ENCODE data around the gene ARL15.

The ARL15 gene

DNA sequence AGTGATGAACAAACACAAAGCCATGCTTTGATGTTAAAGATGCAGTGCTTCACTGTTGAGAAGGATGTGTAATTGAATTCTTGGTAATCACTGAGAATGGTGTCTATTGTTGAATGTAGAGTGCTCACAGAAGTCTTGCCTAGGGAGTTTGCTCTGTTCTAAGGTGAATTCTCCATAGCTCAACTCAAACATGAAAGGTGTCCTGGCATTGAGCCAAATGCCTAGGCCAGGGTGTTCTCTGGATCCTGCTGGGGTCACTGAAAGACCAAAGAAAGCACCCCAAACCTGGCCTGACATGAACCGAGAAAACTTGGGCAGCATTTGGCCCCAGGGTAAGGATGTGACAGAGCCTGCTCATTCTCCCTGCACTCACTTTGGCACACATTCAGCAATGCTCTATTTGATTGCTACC lies 217.3 kb downstream of the ARL15 start:
- Histone ChIP-seq H3K4me1 (ENCODE audit: insufficient read depth, low read length) (peaks cover 22% of the 10 kb centered on the region), H3K36me3 (ENCODE audit: insufficient read depth, low read length) (no peaks in the 10 kb centered on the region), H3K9ac (ENCODE audit: low read depth, low read length) (no peak overlapping the region), H3K9me3 (ENCODE audit: control insufficient read depth, insufficient read depth, low read length) (no peaks in the 10 kb centered on the region)

DNA sequence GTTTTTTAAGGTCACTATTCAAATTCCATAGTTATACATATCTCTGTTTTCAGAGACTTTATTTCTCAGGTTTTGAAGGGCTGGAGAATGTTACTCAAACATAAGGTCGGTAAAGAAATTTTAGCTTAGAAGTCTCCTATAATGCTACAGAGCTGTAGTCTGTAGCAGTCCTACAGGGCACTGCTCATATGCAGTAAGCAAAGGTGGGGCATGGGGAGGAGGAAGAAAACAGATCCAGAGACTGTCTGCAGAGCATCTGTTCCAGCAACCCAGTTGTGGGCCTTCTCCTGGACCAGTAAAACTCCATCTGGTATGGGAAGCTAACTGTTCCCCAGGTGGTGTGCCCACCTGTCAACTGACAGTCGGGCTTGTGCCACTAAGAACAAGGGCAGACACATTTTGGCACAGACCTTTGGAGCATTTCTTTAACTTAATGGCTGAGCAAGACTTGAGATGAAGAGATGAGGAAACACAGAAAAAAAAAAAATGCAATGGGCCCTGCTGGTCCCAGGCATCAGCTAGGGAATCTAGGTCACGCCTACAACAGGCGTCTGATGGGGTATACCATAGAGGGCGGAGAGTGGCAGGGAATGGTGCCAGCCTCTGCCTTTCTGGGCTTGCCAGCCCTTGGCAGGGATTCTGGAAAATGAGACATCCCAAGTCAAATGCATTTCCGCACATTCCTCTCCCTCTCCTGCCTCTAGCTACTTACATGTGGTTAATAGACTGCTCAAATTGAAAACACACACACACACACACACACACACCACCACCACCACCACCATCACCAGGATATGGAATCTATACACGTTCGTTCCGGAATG lies 218.9 kb downstream of the ARL15 start:
- Histone ChIP-seq H3K9me3 (ENCODE audit: control insufficient read depth, insufficient read depth, low read length) (no peaks in the 10 kb centered on the region), H3K9ac (ENCODE audit: low read depth, low read length) (no peak overlapping the region), H3K4me1 (ENCODE audit: insufficient read depth, low read length) (peaks cover 22% of the 10 kb centered on the region), H3K36me3 (ENCODE audit: insufficient read depth, low read length) (no peaks in the 10 kb centered on the region)

DNA sequence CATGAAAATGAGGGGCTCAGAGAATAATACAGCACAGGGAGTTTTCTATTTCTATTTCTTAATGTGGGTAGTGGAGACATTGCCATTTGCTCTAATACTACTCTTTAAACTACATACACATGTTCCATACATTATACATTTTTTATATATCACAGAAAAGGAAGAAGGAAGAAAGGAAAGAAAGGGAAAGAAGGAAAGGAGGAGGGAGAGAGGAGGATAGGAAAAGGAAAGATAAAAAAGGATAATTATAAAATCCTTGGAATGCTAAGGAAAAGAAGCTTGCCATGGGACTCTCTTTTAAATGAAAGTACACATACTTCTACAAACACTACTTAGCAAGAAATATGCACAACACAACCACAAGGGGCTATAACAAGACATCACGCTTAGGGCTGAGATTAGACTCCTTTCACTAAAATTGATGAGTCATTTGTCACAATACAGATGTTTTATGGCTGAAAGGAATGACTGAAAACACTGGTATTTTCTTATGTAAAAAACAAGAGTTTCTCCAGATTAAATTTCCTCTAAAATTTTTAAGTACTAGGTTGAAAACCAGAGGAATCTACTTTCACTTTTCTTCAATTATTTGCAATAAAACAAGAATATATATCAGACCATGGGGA lies 219.8 kb downstream of the ARL15 start:
- Histone ChIP-seq H3K36me3 (ENCODE audit: insufficient read depth, low read length) (no peaks in the 10 kb centered on the region), H3K4me1 (ENCODE audit: insufficient read depth, low read length) (peaks cover 22% of the 10 kb centered on the region), H3K9me3 (ENCODE audit: control insufficient read depth, insufficient read depth, low read length) (no peaks in the 10 kb centered on the region), H3K9ac (ENCODE audit: low read depth, low read length) (no peak overlapping the region)

DNA sequence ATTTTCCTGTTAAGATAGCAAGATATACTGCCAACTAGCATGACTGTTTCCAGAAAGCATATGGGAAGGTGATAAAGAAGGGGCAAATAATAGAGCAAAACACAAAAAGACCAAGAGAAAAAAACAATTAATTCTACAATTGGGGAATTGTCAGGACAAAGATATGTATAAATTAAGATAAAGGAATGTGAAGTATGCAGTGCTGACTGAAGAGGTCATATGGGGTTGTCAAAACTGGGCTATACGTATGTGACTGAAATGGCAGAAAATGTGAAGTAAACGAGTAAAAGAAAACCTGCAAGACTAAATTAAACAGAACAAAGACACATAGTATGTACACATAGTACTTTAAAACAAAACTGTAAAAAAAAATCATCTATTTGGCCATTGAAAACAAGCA lies 222.3 kb downstream of the ARL15 start:
- Histone ChIP-seq H3K9ac (ENCODE audit: low read depth, low read length) (no peak overlapping the region), H3K4me1 (ENCODE audit: insufficient read depth, low read length) (peaks cover 14% of the 10 kb centered on the region), H3K9me3 (ENCODE audit: control insufficient read depth, insufficient read depth, low read length) (no peaks in the 10 kb centered on the region), H3K36me3 (ENCODE audit: insufficient read depth, low read length) (no peaks in the 10 kb centered on the region)

DNA sequence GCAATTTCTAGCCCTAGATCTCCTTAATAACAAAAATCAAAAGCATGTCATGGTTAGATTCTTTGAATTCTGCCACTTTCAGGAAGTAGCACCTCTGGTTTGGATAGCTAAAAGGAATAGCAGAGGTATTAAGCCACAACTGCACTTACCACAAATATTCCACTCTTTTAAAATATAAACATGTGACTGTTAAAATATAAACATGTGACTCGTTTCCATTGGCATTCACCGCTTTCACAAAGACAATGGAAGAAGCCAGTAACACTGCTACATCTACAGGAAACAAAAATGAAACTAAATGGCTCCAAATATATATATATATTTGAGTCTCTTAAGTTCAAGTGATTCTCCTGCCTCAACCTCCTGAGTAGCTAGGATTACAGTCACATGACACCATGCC lies 222.9 kb downstream of the ARL15 start:
- H3K36me3 ChIP-seq (ENCODE audit: insufficient read depth, low read length) = no peaks in the 10 kb centered on the region
- H3K4me1 ChIP-seq (ENCODE audit: insufficient read depth, low read length) = peaks cover 13% of the 10 kb centered on the region
- H3K9me3 ChIP-seq (ENCODE audit: control insufficient read depth, insufficient read depth, low read length) = no peaks in the 10 kb centered on the region
- no peak overlapping the region for H3K9ac ChIP-seq (ENCODE audit: low read depth, low read length)

DNA sequence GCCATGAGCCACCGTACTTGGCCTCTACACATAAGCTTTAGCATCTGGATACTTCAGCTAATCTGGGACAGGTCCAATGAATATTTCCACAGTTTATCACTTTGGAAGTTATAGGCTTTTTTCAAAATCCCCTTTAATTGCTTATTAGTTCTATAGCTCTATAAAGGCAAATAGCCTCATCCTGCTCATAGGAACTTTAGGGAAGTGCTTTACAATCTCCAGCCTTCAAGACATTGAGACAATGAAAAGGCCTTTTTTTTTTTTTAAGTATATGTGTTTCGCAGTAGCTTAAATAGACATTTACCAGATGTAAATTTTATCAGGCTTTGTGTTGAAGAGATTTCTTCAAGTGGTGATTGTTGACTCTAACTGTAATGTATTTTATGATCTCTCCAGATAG lies 224.2 kb downstream of the ARL15 start:
- no peaks in the 10 kb centered on the region for H3K36me3 ChIP-seq (ENCODE audit: insufficient read depth, low read length)
- no peaks in the 10 kb centered on the region for H3K9me3 ChIP-seq (ENCODE audit: control insufficient read depth, insufficient read depth, low read length)
- peaks cover 10% of the 10 kb centered on the region for H3K4me1 ChIP-seq (ENCODE audit: insufficient read depth, low read length)
- H3K9ac ChIP-seq (ENCODE audit: low read depth, low read length) = no peak overlapping the region

DNA sequence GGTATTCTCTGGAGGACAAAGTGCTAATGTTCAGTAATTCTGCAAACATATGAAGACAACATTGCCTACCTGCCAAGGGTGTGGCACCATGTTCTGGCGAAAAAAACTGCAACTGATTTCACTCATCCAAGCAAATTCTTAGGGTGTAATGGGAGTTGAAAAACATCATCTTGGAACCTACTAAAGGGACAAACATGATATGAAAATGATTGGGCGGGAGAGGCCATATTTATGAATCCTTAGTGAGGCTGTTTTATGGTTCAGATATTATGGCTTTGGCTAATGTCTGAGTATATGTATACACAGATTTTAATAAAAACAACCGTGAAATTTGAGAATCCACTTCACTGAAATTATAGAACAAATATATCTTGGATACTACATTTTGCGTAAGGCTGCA lies 225.7 kb downstream of the ARL15 start:
- H3K9me3 ChIP-seq (ENCODE audit: control insufficient read depth, insufficient read depth, low read length) = no peaks in the 10 kb centered on the region
- peaks cover 2% of the 10 kb centered on the region; the same call in 1 of the 2 replicates for H3K4me1 ChIP-seq (ENCODE audit: insufficient read depth, low read length)
- no peak overlapping the region for H3K9ac ChIP-seq (ENCODE audit: low read depth, low read length)
- no peaks in the 10 kb centered on the region for H3K36me3 ChIP-seq (ENCODE audit: insufficient read depth, low read length)

DNA sequence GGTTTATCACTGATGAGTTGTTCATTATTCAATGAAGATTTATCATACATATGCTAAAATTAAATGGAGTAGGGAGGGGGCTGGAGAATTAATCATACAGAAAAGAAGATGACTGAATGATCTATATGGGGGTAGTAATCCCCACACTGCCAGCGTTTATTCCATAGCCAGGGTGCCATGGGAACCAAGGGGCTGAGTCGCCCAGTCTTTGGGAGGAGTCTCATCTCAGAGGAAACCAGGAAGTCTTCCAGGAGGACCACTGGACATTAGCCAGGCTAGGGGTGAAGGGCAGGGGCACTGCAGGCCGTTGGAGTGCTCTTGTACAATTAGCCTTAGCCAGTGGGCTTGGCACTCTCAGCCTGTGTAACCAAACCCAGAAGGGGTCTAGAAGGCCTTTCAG lies 226.5 kb downstream of the ARL15 start:
- no peaks in the 10 kb centered on the region for H3K4me1 ChIP-seq (ENCODE audit: insufficient read depth, low read length)
- H3K9ac ChIP-seq (ENCODE audit: low read depth, low read length) = no peak overlapping the region
- H3K9me3 ChIP-seq (ENCODE audit: control insufficient read depth, insufficient read depth, low read length) = no peaks in the 10 kb centered on the region
- H3K36me3 ChIP-seq (ENCODE audit: insufficient read depth, low read length) = no peaks in the 10 kb centered on the region

DNA sequence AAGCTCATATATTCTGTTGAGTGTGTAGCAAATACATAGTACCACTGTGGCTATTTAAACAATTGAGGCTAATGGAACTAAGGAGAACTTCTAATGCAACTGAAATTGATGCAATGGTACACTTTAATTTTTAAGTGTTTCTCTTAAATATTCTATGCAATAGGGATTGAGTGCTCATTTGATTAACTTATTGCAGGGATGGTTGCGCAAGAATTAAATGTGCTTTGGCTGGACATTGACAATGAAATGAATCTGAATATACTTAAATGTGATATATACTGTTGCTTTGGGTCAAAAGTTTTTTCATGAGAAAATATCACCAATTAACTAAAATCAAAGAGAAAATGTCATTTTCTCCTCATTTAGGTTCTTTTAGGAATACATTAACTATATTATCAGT lies 227.1 kb downstream of the ARL15 start:
- H3K4me1 ChIP-seq (ENCODE audit: insufficient read depth, low read length) = no peaks in the 10 kb centered on the region
- no peaks in the 10 kb centered on the region for H3K36me3 ChIP-seq (ENCODE audit: insufficient read depth, low read length)
- H3K9me3 ChIP-seq (ENCODE audit: control insufficient read depth, insufficient read depth, low read length) = no peaks in the 10 kb centered on the region
- no peak overlapping the region for H3K9ac ChIP-seq (ENCODE audit: low read depth, low read length)

DNA sequence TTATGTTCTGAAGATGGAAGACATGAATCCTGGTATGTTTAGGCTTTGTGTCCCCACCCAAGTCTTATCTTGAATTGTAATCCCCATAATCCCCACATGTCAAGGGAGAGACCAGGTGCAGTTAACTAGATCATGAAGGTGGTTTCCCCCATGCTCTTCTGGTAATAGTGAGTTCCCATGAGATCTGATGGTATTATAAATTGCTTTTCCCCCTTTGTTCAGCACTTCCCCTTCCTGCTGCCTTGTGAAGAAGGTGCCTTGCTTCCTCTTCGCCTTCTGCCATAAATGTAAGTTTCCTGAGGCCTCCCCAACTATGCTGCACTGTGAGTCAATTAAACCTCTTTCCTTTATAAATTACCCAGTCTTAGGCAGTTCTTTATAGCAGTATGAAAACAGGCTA lies 229.0 kb downstream of the ARL15 start:
- Histone ChIP-seq H3K9ac (ENCODE audit: low read depth, low read length) (no peak overlapping the region), H3K9me3 (ENCODE audit: control insufficient read depth, insufficient read depth, low read length) (no peaks in the 10 kb centered on the region), H3K36me3 (ENCODE audit: insufficient read depth, low read length) (no peaks in the 10 kb centered on the region), H3K4me1 (ENCODE audit: insufficient read depth, low read length) (no peaks in the 10 kb centered on the region)

DNA sequence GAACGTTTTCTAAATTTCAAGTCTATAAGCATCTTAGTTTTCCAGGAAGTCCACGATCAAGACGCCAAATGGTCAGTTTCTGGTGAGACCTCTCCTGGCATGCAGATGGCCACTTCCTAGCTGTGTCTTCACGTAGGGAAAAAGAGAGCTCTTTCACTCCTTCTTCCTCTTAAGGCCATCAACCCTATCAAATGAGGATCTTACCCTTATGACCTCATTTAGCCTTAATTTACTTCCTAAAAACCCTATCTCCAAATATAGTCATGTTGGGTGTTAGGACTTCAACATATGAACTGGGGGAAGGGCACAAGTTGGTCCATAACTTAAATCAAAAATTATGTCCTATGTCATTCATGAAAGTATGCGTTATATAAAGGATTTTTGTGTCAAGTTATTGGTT lies 229.5 kb downstream of the ARL15 start:
- H3K9me3 ChIP-seq (ENCODE audit: control insufficient read depth, insufficient read depth, low read length) = no peaks in the 10 kb centered on the region
- no peaks in the 10 kb centered on the region for H3K4me1 ChIP-seq (ENCODE audit: insufficient read depth, low read length)
- H3K36me3 ChIP-seq (ENCODE audit: insufficient read depth, low read length) = no peaks in the 10 kb centered on the region
- no peak overlapping the region for H3K9ac ChIP-seq (ENCODE audit: low read depth, low read length)

DNA sequence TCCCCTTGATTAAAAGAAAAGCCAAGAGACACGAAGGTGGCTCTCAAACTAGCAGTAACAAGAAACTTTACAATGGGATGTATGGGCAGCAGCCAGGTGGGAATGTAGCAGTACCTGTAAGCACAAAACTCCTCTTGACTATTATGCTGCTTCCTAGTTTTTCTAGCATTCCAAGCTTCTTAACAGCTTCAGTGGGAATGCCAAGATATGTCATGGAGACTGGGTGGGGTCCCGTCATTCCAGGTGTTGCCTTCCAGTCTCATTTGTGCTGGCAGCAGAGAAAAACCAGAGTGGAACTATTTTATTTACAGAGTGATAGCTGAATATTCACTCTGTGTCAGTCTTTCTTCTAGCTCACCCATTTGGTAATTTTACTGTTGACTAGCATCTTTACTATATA lies 236.6 kb downstream of the ARL15 start:
- Histone ChIP-seq H3K4me1 (ENCODE audit: insufficient read depth, low read length) (peaks cover 8% of the 10 kb centered on the region; the same call in 1 of the 2 replicates), H3K9ac (ENCODE audit: low read depth, low read length) (no peak overlapping the region), H3K36me3 (ENCODE audit: insufficient read depth, low read length) (no peaks in the 10 kb centered on the region), H3K9me3 (ENCODE audit: control insufficient read depth, insufficient read depth, low read length) (no peaks in the 10 kb centered on the region)

DNA sequence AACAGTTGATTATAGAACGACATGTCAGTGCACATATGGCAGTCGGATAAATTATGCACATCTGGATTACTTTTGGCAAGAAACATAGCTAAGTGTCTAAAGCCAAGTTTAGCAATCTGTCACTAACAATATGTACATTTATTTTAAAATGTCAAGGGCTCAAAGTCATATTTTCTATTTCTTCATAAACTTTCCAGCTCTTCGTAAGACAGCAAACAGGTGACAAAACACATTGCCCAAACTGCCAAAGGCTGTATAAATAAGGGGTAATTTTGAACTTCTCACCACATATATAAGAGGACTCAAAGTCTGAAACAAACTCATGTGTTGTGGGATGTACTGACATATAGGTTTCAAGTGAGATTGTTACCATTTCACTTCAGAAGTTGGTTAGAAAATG lies 237.2 kb downstream of the ARL15 start:
- no peaks in the 10 kb centered on the region for H3K36me3 ChIP-seq (ENCODE audit: insufficient read depth, low read length)
- H3K9me3 ChIP-seq (ENCODE audit: control insufficient read depth, insufficient read depth, low read length) = no peaks in the 10 kb centered on the region
- no peak overlapping the region for H3K9ac ChIP-seq (ENCODE audit: low read depth, low read length)
- peaks cover 8% of the 10 kb centered on the region; the same call in 1 of the 2 replicates for H3K4me1 ChIP-seq (ENCODE audit: insufficient read depth, low read length)

DNA sequence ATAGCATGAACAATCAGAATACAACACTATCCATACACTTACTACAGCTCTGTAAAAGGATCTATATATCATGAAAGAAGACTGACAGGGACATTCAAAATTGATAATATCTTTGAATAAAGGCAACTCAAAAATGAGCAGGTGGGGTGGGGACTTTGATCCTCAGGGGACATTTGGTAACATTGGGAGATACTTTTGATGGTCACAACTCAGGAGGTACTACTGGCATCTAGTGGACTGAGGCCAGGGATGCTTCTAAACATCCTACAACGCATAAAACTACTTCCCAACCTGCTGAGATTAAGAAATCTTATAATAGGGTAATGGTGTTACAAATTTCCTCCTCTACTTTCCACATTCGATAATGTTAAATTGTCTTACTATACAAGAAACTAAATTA lies 243.9 kb downstream of the ARL15 start:
- Histone ChIP-seq H3K36me3 (ENCODE audit: insufficient read depth, low read length) (no peaks in the 10 kb centered on the region), H3K4me1 (ENCODE audit: insufficient read depth, low read length) (peaks cover 22% of the 10 kb centered on the region), H3K9me3 (ENCODE audit: control insufficient read depth, insufficient read depth, low read length) (no peaks in the 10 kb centered on the region), H3K9ac (ENCODE audit: low read depth, low read length) (no peak overlapping the region)

DNA sequence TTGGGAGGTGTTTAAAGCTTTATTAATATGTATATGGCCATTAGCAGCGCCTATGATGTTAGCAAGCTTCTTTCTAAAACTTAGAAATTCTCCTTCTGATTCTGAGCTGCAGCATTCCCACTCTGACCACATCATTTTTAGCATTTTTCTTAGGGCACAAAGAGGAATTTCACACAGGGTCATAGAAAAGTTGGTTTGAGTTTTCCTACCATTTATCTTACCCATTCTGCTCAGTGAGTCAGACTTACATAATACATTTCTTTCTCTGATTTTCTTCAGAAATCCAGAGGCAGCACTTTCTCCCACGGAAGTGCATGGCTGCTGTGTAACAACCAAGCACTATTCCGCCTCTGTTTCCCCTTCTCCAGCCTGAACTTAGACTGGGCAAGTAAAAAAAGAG lies 246.6 kb downstream of the ARL15 start:
- peaks cover 22% of the 10 kb centered on the region for H3K4me1 ChIP-seq (ENCODE audit: insufficient read depth, low read length)
- H3K9ac ChIP-seq (ENCODE audit: low read depth, low read length) = no peak overlapping the region
- H3K9me3 ChIP-seq (ENCODE audit: control insufficient read depth, insufficient read depth, low read length) = no peaks in the 10 kb centered on the region
- H3K36me3 ChIP-seq (ENCODE audit: insufficient read depth, low read length) = no peaks in the 10 kb centered on the region
